Common myeloid progenitor, CD34-positive (primary cell): ENCODE data around the gene IGSF21.

Source experiments
- CTCF ChIA-PET: fragments of 350-600 bp; sonication (Branson Sonifier 250); formaldehyde crosslinking; loops from one replicate; lab custom pipeline; 2021; ENCODE audit warnings: antibody characterized with exemption; lab: Charles Lee
- POLR2A ChIA-PET: fragments of 350-600 bp; sonication (Branson Sonifier 250); formaldehyde crosslinking; loops from one replicate; lab custom pipeline; 2021; ENCODE audit warnings: antibody characterized with exemption; lab: Charles Lee
- DNase-seq, 3 donors: peaks; one replicate each; pipeline versions ENCODE4 v3.0.0 to v3.0.0-alpha.2; 2013
- H3K27ac ChIP-seq, 2 experiments: 1 replicate in 1 of 2; 2 replicates in 1 of 2; pipeline ENCODE4 v1.7.0; 2013; ENCODE audit warnings: inconsistent platforms in 2 of 2, low read length in 2 of 2, mild to moderate bottlenecking in 2 of 2, low read depth in 1 of 2, moderate library complexity in 1 of 2; ENCODE audit not compliant: severe bottlenecking in 2 of 2, insufficient read depth in 1 of 2, poor library complexity in 1 of 2
- H3K27me3 ChIP-seq, 5 experiments: replicated peaks in 2 of 5; 1 replicate in 3 of 5; 2 replicates in 2 of 5; pipeline versions ENCODE4 v1.6.1 to v1.7.0; 2013; ENCODE audit warnings: low read length in 4 of 5, mild to moderate bottlenecking in 2 of 5, moderate library complexity in 2 of 5, inconsistent platforms in 1 of 5; ENCODE audit not compliant: insufficient read depth in 5 of 5, control insufficient read depth in 4 of 5
- H3K36me3 ChIP-seq, 4 experiments: 1 replicate in 2 of 4; 2 replicates in 2 of 4; pipeline versions ENCODE4 v1.6.1 to v1.7.0; 2013; ENCODE audit warnings: low read length in 3 of 4, control low read depth in 1 of 4, mild to moderate bottlenecking in 1 of 4; ENCODE audit not compliant: control insufficient read depth in 4 of 4, insufficient read depth in 4 of 4
- H3K4me1 ChIP-seq, 4 experiments: 1 replicate in 3 of 4; 2 replicates in 1 of 4; pipeline versions ENCODE4 v1.6.1 to v1.7.1; 2013; ENCODE audit warnings: low read length in 3 of 4, mild to moderate bottlenecking in 3 of 4, control low read depth in 1 of 4, inconsistent platforms in 1 of 4, moderate library complexity in 1 of 4; ENCODE audit not compliant: control insufficient read depth in 4 of 4, insufficient read depth in 4 of 4; ENCODE audit errors: control extremely low read depth in 1 of 4
- H3K4me3 ChIP-seq, 7 experiments: 1 replicate in 4 of 7; 2 replicates in 3 of 7; pipeline versions ENCODE4 v1.5.1 to v1.7.0; 2013; ENCODE audit warnings: mild to moderate bottlenecking in 7 of 7, low read length in 6 of 7, moderate library complexity in 6 of 7, inconsistent platforms in 2 of 7, low read depth in 2 of 7, control low read depth in 1 of 7; ENCODE audit not compliant: insufficient read depth in 4 of 7, control insufficient read depth in 1 of 7; ENCODE audit errors: extremely low read depth in 1 of 7
- H3K9me3 ChIP-seq, 5 experiments: 1 replicate in 4 of 5; 2 replicates in 1 of 5; pipeline versions ENCODE4 v1.6.1 to v1.7.1; 2013; ENCODE audit warnings: low read length in 4 of 5, mild to moderate bottlenecking in 2 of 5, inconsistent platforms in 1 of 5, low read depth in 1 of 5, moderate library complexity in 1 of 5; ENCODE audit not compliant: control insufficient read depth in 4 of 5, insufficient read depth in 2 of 5; ENCODE audit errors: control extremely low read depth in 1 of 5
- WGBS: methylation state at CpG from one replicate; pipeline ENCODE4 v1.1.5; 2013; ENCODE audit not compliant: insufficient coverage; 5-methylcytosine and 5-hydroxymethylcytosine counted together

IGSF21 gene

DNA sequence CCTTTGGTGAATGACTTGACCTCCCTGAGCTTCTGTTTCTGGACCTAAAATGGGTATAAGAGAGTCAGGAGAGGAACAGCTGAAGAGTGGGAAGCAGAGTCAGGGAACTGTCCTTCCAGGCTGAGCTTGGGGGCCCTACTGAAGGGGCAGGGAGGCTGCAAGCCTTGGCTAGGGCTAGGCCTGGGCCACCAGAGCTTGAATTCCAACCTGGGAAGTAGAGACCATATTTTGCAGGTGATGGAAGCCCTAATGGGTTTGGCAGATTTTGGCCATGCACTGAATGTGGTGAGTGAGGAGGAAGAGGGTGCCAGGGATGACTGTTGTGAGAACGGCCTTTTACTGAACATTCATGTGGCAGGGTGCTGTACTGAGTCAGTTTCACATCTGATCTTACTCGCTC is 303.7 kb downstream of the IGSF21 start:
- ChIA-PET POLR2A (no interaction called here), CTCF (no interaction called here)
- Histone ChIP-seq H3K36me3 (no peaks in the 10 kb centered on the region), H3K27ac (no peak overlapping the region), H3K9me3 (peaks cover 0 to 21% (median 10%) of the 10 kb centered on the region in 5 experiments), H3K4me3 (no peak overlapping the region), H3K4me1 (no peaks in the 10 kb centered on the region), H3K27me3 (peaks cover 0 to 25% (median 0%) of the 10 kb centered on the region in 5 experiments)
- 94% methylated on average over 2 of the region's 2 CpGs for WGBS
- DNase-seq, result no peak

DNA sequence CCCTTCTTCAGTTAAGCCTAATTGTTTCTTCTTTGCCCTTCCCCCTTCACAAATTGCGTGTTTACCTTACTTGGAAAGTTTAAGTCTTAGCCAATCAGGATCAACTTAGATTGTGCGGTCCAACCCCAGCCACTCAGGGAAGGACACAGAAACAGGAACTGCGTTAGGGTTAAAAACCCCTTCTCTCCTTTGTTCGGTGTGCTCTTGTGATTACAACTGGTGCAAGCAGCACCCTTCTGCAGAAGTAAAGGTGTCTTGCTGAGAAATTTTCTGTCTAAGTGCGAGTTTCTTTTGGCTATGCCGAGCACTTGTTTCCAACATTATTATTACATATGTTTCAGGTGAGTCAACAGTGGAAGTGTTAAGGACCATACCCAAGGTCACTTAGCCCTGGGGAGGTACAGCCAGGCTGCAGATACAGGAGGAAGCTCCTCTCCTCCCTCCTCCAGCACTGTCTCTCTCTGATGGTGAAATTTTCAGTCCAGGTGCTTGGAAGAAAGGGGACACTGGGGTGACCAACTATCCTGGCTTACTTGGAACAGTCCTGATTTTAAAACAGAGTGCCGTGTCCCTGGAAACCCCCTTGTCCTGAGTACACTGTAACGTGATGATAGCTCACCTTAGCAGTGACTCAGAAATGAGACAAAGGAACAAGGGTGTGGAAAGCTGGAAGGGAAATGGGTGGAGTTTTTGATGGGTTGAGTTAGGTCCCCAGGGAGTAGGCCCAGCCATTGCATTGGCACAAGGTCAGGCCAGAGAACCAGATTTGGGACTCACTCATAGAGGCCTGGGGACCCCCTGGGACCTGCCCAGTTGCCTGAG is 304.4 kb downstream of the IGSF21 start:
- CTCF ChIA-PET, result no interaction called here
- peaks cover 0 to 20% (median 0%) of the 10 kb centered on the region in 5 experiments for H3K27me3 ChIP-seq
- peaks cover 0 to 21% (median 10%) of the 10 kb centered on the region in 5 experiments for H3K9me3 ChIP-seq
- 98% methylated on average over 5 of the region's 8 CpGs for WGBS
- H3K27ac ChIP-seq, result no peak overlapping the region
- POLR2A ChIA-PET, result no interaction called here
- no peaks in the 10 kb centered on the region for H3K36me3 ChIP-seq
- H3K4me1 ChIP-seq, result no peaks in the 10 kb centered on the region
- DNase-seq, result no peak
- H3K4me3 ChIP-seq, result no peak overlapping the region

DNA sequence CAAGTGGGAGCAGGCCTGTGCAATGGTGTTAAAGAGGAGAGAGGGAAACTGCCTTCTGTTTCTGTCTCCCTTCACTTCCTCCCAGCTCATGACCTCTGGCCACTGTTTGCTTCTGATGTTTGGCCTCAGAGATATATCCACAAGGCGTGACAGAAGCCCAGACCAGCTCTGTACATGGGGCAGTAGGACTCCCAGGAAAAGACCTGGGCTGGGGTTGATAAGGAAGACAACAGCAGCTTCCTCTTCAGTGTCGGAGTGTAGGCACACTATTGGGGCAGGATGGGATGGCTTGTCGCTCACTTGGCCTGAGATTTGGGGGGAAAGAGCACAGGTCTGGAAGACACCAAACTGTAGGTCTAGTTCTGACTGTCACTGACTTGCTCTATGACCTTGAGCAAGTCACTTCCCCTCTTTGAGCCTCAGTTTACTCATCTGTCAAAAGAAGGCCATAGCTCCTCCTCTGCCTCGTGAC is 305.3 kb downstream of the IGSF21 start:
- DNase-seq, result no peak
- H3K36me3 ChIP-seq, result no peaks in the 10 kb centered on the region
- H3K4me3 ChIP-seq, result no peak overlapping the region
- H3K27ac ChIP-seq, result no peak overlapping the region
- peaks cover 0 to 15% (median 0%) of the 10 kb centered on the region in 5 experiments for H3K27me3 ChIP-seq
- ChIA-PET POLR2A (no interaction called here), CTCF (no interaction called here)
- no peaks in the 10 kb centered on the region for H3K4me1 ChIP-seq
- peaks cover 0 to 21% (median 10%) of the 10 kb centered on the region in 5 experiments for H3K9me3 ChIP-seq
- 72% methylated on average over 4 of the region's 4 CpGs for WGBS

DNA sequence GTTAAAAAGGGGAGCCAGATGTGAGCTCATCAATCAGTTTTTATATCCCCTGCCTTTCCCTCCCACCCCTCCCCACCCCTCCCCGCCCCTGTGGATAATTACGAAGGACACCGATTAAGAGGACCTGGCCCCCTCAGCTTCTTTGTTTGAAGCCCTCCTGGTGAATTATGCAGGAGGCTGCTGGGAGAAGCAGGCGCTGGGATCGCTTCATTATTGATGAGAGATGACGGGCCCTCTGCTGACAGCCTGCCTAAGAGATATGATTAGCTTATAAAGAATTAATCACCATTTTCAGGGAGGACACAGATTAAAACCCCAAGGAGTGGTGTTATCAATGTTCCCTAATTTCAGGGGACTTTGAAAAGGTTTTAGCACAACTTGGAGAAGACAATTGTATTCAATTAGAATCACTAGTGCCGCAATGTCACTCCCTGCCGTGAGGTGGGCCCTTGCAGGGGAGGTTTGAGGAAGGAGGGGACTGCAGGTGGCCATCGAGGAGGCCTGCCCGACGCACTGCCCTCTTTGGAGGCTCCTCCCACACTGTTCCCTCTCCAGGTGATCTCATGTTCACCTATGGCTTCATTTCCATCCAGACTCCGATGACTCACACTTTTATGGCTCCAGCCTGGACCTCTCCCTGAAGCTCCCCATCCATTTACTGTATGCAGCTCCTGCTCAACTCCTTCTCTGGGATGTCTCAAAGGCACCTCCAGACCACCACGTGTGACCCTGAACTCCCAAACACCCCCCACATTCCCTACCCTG is 306.1 kb downstream of the IGSF21 start:
- POLR2A ChIA-PET, result no interaction called here
- Histone ChIP-seq H3K27ac (no peak overlapping the region), H3K4me3 (no peak overlapping the region), H3K36me3 (no peaks in the 10 kb centered on the region), H3K9me3 (peaks cover 0 to 21% (median 10%) of the 10 kb centered on the region in 5 experiments), H3K4me1 (no peaks in the 10 kb centered on the region), H3K27me3 (peaks cover 0 to 10% (median 0%) of the 10 kb centered on the region in 5 experiments)
- WGBS, result 90% methylated on average over 3 of the region's 13 CpGs
- CTCF ChIA-PET, result no interaction called here
- no peak for DNase-seq

DNA sequence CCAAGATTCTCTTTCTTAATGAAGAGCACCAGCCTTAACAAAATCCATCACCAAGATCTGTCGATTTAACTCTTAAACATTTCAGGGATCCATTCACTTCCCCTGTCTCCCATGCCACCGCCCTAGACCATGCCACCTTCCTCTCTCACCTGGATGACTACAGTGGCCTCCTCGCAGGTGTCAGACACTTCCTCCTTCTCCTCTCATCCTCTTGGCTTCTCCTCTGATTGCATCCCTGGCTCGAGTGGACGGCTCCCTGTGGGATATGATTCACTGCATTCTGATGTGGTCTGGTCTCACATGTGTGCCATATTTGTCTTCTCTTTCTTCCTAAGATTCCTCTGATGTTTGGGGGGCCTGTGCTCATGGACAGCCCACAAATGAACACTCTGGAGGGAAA is 306.7 kb downstream of the IGSF21 start:
- Histone ChIP-seq H3K4me1 (no peaks in the 10 kb centered on the region), H3K27me3 (peaks cover 0 to 10% (median 0%) of the 10 kb centered on the region in 5 experiments), H3K9me3 (peaks cover 0 to 21% (median 10%) of the 10 kb centered on the region in 5 experiments), H3K36me3 (no peaks in the 10 kb centered on the region), H3K4me3 (no peak overlapping the region), H3K27ac (no peak overlapping the region)
- ChIA-PET POLR2A (no interaction called here), CTCF (no interaction called here)
- WGBS, result 89% methylated on average over 3 of the region's 5 CpGs
- DNase-seq, result no peak

DNA sequence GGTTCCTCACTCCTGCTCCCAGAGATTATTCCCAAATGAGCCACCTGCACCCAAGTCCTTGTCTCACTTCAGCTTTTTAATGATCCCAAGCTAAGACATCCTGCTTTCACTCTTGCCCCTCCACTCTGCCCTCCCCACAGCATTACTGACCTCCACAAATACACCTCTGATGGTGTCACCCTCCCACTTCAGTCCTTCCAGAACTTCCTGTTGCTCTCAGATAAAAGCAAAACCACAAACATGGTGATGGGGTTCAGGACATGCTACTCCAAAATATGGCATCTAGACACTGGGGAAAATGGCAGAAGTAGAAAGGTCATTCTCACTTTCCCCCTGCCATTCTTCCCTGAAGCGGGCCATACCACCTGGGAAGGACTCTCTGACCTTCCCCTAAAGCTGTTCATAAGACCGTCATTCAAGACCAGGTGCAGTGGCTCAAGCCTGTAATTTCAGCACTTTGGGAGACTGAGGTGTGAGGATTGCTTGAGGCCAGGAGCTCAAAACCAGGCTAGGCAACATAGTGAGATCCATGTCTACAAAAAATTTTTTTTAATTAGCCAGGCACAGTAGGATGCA is 307.4 kb downstream of the IGSF21 start:
- POLR2A ChIA-PET, result no interaction called here
- Histone ChIP-seq H3K36me3 (no peaks in the 10 kb centered on the region), H3K4me3 (no peak overlapping the region), H3K4me1 (no peaks in the 10 kb centered on the region), H3K27ac (no peak overlapping the region), H3K9me3 (peaks cover 0 to 21% (median 10%) of the 10 kb centered on the region in 5 experiments), H3K27me3 (peaks cover 0 to 10% (median 0%) of the 10 kb centered on the region in 5 experiments)
- no peak for DNase-seq
- WGBS, result 100% methylated on average over 1 of the region's 2 CpGs
- CTCF ChIA-PET, result no interaction called here
